Mucosa of stomach (tissue), 1 donor: ENCODE measurements around the gene VGF.
"Not testable (repeated sequence)": the region's sequence is repeated elsewhere in the genome, so short reads cannot be mapped to it uniquely, and the experiment has no call there.

ENCODE experiments used
- H3K27me3 ChIP-seq: one replicate; pipeline ENCODE4 v1.7.0; 2013; ENCODE audit warnings: mild to moderate bottlenecking, low read length; ENCODE audit not compliant: control insufficient read depth, insufficient read depth
- H3K36me3 ChIP-seq: one replicate; pipeline ENCODE4 v1.7.0; 2013; ENCODE audit warnings: low read length; ENCODE audit not compliant: control insufficient read depth, insufficient read depth
- H3K4me1 ChIP-seq: one replicate; pipeline ENCODE4 v1.7.0; 2013; ENCODE audit warnings: mild to moderate bottlenecking, low read length; ENCODE audit not compliant: control insufficient read depth, insufficient read depth
- H3K4me3 ChIP-seq: one replicate; pipeline ENCODE4 v1.7.0; 2013; ENCODE audit warnings: low read length
- H3K9ac ChIP-seq: one replicate; pipeline ENCODE4 v1.7.0; 2013; ENCODE audit warnings: mild to moderate bottlenecking, low read length, moderate library complexity
- H3K9me3 ChIP-seq: one replicate; pipeline ENCODE4 v1.7.0; 2013; ENCODE audit warnings: mild to moderate bottlenecking, low read length, moderate library complexity; ENCODE audit not compliant: control insufficient read depth
- donor health status: Pancreatic carcinoma.

VGF gene

DNA sequence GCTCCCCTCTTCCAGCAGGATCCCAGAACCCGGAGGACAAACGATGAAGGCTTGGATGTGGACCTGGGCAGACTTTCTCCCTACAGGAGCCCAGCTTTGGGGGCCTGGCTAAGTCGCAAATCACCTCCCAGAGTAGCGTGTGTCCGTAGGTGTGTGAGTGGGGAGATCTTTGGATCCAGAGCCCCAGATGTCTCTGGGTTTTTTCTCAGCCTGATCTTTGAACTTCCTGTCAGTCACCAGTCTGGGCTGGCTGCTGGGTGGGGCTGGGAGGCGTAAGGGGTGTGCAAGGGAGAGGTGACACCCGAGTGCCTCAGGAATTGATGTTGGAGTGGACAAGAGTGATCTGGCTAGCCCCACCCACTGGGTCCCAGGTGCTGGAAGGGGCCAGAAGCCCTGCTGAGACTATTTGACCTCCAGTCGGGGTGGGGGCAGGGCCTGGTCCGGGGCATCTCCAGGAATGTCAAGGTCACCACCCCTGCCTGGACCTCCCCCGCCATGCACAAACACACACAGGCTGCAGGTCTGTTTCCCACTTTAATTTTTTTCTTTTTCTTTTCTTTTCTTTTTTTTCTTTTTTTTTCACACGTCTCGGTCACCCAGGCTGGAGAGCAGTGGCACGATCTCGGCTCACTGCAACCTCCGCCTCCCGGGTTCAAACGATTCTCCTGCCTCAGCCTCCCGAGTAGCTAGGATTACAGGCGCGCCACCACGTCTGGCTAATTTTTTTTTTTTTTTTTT is 35.7 kb upstream of the VGF start, which contains the start of gene MOGAT3:
Gene MOGAT3 (minus strand): TSS at position 175 of the 738 bp plus-strand sequence. CDS start 182 bp downstream, outside the sequence.
- H3K27me3 ChIP-seq = peaks cover 18% of the 10 kb centered on the region
- H3K4me3 ChIP-seq = no peak within 1 kb of the TSS
- no peak within 1 kb of the TSS for H3K9ac ChIP-seq
- H3K36me3 ChIP-seq = no peaks in the 10 kb centered on the region
- peaks cover 10% of the 10 kb centered on the region for H3K4me1 ChIP-seq
- no peaks in the 10 kb centered on the region for H3K9me3 ChIP-seq

DNA sequence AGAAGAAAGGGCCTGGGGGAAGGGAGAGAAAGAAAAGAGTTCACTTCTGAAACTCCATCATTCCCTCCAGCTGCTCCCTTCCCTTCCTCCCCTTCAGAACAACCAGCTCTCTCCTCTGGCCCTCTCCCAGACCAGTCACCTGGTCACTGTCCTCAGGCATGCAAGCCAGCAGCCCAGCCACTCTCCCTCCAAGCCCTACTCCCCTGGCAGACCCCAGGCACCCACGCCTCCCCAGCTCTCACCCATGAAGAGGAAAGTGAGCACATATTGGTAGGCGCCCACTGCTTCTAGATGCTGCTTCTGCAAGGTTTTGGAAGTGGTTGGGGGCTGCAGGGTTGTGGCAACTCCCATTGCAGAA is 35.1 kb upstream of the VGF start:
- Histone ChIP-seq H3K36me3 (no peaks in the 10 kb centered on the region), H3K9me3 (no peaks in the 10 kb centered on the region), H3K27me3 (peaks cover 18% of the 10 kb centered on the region), H3K4me3 (no peak overlapping the region), H3K4me1 (peaks cover 10% of the 10 kb centered on the region), H3K9ac (no peak overlapping the region)

DNA sequence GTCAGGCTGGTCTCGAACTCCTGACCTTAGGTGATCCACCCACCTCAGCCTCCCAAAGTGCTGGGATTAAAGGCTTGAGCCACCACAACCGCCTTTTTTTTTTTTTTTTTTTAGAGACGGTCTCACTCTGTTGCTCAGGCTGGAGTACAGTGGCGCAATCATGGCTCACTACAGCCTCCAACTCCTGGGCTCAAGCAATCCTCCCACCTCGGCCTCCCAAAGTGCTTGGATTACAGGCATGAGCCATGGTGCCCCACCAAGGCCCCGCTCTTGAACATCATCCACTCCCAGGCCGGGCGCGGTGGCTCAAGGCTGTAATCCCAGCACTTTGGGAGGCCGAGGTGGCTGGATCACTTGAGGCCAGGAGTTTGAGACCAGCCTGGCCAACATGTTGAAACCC is 34.2 kb upstream of the VGF start:
- not testable (repeated sequence) for H3K36me3 ChIP-seq
- H3K27me3 ChIP-seq = peaks cover 21% of the 10 kb centered on the region

DNA sequence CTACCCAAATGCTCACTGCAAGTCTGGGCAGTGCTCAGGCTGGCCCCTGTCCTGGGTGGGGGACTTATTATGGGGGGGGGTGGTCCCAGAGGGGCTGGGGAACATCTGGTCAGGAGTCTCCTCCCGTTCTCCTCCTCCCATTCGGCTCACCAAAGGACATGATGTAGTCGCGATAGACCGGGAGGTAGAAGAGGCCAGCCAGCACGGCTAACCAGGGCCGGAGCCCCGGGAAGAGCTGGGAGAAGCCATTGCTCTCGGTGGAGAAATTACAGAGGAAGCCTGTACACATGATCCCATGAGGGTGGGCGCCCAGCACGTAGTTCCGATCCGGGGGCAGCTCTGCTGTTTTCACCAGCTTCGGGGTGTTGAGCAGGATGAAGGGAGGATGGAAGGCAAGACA is 33.1 kb upstream of the VGF start:
- Histone ChIP-seq H3K9me3 (no peaks in the 10 kb centered on the region), H3K36me3 (no peaks in the 10 kb centered on the region), H3K27me3 (peaks cover 21% of the 10 kb centered on the region), H3K4me3 (no peak overlapping the region), H3K4me1 (peaks cover 10% of the 10 kb centered on the region), H3K9ac (no peak overlapping the region)

More for the DNA sequence above, 34.2 kb upstream of the VGF start:
- H3K4me3 ChIP-seq, H3K9me3 ChIP-seq, H3K9ac ChIP-seq: not testable (repeated sequence)
- peaks cover 10% of the 10 kb centered on the region for H3K4me1 ChIP-seq

DNA sequence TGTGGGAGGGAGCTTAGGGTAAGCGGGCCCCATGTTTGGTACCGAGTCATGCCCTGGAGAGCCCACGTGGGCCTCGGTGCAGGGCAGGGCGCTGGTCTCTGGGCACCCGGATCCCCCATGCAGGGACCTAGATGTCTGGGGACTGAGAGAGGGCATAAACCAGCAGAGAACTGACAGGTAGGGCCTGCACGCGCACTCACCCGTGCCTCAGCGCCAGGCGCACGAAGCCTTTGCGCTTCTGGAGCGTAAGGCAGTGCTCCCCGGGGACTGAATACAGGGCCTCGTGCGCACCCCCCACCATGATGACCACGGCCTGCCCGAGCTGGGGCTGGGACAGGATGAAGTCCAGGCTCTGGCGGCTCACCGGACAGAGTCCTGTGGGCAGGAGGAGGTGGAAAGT is 32.6 kb upstream of the VGF start:
- Histone ChIP-seq H3K36me3 (no peaks in the 10 kb centered on the region), H3K4me3 (no peak overlapping the region), H3K9me3 (no peaks in the 10 kb centered on the region), H3K9ac (no peak overlapping the region), H3K27me3 (peaks cover 18% of the 10 kb centered on the region), H3K4me1 (peaks cover 10% of the 10 kb centered on the region)

DNA sequence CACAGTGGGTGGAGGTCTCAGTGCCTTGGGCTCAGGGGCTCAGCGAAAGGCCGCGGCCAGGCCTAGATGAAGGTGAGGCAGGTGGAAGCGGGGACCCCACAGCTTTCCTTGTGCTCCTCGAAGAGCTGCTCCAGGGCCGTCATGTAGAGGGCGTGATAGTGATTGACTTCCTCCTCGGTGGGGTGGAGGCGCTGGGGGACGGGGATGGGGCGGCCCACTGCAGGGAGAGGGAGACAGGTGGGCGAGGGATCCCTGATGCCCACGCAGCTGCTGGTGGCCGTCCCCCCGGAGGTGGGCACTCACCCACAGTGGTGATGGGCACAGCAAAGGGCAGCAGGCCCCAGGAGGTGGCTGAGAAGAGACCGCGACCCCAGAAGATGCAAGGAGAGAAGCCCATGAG is 30.5 kb upstream of the VGF start:
- H3K9me3 ChIP-seq = no peaks in the 10 kb centered on the region
- peaks cover 6% of the 10 kb centered on the region for H3K27me3 ChIP-seq
- peaks cover 8% of the 10 kb centered on the region for H3K4me1 ChIP-seq
- H3K36me3 ChIP-seq = no peaks in the 10 kb centered on the region
- H3K9ac ChIP-seq = no peak overlapping the region
- H3K4me3 ChIP-seq = no peak overlapping the region

DNA sequence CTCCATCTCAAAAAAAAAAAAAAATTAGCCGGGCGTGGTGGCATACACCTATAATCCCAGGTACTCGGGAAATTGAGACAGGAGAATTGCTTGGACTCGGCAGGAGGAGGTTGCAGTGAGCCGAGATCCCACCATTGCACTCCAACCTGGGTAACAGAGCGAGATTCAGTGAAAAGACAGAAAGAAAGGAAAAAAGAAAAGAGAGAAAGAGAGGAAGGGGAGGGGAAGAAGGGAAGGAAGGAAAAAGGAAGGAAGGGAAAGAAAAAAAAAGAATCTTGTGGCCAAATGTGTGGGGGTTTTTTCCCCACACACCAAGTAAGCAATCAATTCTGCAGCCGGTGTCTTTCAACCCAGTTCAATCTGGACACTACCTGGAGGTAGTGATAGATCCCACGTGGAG is 23.7 kb upstream of the VGF start:
- Histone ChIP-seq H3K9me3 (no peaks in the 10 kb centered on the region), H3K9ac (no peak overlapping the region), H3K27me3 (no peaks in the 10 kb centered on the region), H3K36me3 (no peaks in the 10 kb centered on the region), H3K4me1 (peaks cover 4% of the 10 kb centered on the region), H3K4me3 (no peak overlapping the region)

DNA sequence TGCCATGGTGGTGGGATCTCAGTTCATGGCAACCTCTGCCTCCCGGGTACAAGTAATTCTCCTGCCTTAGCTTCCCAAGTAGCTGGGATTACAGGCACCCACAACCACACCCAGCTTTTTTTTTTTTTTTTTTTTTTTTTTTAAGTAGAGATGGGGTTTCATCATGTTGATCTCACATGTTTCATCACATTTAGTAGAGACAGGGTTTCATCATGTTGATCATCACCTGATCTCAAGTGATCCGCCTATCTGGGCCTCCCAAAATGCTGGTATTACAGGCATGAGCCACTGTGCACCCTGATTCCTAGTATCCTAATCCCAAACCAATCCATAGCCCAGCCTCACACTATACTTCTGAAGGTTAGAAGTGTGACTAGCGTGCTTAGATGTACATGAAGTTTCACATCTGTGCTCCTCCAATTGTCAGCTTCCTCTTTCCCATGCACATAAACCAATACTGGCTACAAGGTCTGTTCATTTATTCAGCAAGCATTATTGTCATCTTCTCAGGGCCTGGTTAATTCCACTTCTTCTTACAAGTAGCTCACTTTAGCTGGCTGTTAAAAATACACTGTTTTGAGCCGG is 21.6 kb upstream of the VGF start:
- H3K36me3 ChIP-seq = no peaks in the 10 kb centered on the region
- H3K4me1 ChIP-seq = peaks cover 3% of the 10 kb centered on the region
- no peak overlapping the region for H3K9ac ChIP-seq
- H3K4me3 ChIP-seq = no peak overlapping the region
- H3K9me3 ChIP-seq = no peaks in the 10 kb centered on the region
- H3K27me3 ChIP-seq = no peaks in the 10 kb centered on the region

DNA sequence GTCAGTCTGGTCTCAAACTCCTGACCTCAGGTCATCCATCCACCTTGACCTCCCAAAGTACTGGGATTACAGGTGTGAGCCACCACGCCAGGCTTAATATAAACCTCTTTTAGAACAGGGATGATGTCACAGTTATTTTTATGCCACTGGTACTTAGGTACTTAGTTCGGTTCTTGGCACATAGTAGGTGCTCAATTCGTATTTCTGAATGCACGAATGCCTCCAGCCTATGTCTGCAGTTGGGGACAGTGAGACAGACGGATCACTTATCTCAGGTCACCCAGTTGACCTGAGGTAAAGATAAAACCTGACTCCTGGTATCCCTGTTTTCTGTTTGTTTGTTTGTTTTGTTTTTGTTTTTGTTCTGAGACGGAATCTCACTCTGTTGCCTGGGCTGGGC is 20.8 kb upstream of the VGF start:
- Histone ChIP-seq H3K27me3 (peaks cover under 1% of the 10 kb centered on the region), H3K9me3 (no peaks in the 10 kb centered on the region), H3K36me3 (no peaks in the 10 kb centered on the region), H3K4me1 (peaks cover 3% of the 10 kb centered on the region), H3K4me3 (no peak overlapping the region), H3K9ac (no peak overlapping the region)

DNA sequence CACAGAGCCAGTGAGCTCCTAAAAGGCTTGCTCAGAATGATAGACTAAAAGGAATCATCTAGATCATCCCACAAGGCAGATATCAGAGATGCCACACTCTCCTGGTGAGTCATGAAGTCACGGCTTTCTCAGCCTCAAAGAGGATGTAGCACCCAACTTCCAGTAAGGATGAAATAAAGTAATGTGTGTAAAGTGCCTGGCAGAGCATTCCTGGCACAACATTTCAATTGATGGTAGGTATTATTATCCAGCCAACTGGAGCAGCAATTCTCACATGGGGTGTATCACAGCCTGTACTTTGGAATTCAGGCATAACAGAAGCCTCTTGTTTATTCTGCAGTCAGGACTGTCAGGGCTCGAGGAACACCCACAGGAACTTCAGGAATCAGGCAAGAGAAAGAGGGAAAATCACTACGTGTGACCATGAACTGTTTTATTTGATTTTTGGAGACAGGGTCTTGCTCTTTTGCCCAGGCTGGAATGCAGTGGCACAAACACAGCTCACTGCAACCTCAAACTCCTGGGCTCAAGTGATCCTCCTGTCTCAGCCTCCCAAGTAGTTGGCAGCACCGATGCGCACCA is 20.0 kb upstream of the VGF start:
- no peaks in the 10 kb centered on the region for H3K9me3 ChIP-seq
- no peaks in the 10 kb centered on the region for H3K36me3 ChIP-seq
- peaks cover 3% of the 10 kb centered on the region for H3K4me1 ChIP-seq
- H3K4me3 ChIP-seq = no peak overlapping the region
- no peak overlapping the region for H3K9ac ChIP-seq
- H3K27me3 ChIP-seq = peaks cover 9% of the 10 kb centered on the region

DNA sequence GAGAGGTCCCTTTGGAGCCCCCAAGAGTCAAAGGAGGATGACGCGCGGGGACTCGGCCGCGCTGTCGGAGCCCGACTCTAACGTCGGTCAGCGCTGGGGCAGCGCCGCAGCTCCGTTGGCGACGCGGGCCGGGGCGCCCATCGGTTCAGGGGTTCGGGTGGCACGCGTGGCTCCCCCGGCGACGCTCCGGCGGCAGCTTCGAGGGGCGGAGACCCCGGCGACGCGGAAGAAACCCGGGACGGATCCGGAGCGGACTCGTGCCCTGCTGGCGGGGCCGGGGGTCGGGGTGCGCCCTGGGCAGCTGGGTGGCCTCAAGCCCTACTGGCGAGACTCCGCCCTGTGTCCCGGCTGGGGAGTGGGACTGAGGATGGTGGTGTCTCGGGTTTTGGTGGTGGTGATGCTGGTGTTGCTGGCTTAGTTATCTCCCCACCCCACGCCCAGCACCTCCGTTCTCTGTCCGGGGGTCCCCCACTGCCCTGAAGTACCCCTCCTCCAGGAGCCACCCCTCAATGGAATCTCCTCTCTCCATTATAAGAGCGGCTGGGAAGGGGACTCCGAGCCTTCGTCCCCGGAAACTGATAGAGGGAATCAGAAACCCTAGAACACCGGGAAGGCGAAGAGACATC is 14.9 kb upstream of the VGF start, which contains the start of gene NAT16:
Gene NAT16 (minus strand): TSS at position 164 of the 626 bp plus-strand sequence. CDS start 5,486 bp downstream, outside the sequence.
- Histone ChIP-seq H3K4me3 (no peak within 1 kb of the TSS), H3K27me3 (peaks cover 56% of the 10 kb centered on the region), H3K4me1 (peaks cover 10% of the 10 kb centered on the region), H3K9ac (no peak within 1 kb of the TSS), H3K36me3 (no peaks in the 10 kb centered on the region), H3K9me3 (no peaks in the 10 kb centered on the region)

DNA sequence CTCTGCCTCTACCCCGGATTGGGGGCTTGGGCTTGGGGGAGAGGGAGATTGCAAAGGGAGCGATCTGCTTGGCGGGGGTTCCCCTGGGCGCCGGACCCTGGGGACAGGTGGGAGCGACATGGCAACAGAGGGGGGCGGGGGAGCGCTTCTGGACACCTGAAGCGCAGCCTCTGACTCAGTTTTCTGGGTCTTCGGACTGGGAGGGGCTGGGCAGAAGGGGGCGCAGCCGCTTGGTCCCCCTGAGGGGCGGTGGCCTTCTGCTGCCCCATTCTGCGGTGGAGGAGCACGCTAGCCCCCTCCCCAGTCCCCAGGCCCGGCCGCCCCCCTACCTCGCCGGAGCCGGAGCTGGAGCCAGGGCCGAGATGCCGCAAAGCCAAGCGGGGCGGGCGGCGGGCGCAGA is 14.3 kb upstream of the VGF start:
- H3K36me3 ChIP-seq = no peaks in the 10 kb centered on the region
- H3K27me3 ChIP-seq = peaks cover 59% of the 10 kb centered on the region
- peaks cover 10% of the 10 kb centered on the region for H3K4me1 ChIP-seq
- no peak overlapping the region for H3K9ac ChIP-seq
- H3K4me3 ChIP-seq = no peak overlapping the region
- no peaks in the 10 kb centered on the region for H3K9me3 ChIP-seq
